Measurements from ENCODE around the gene MRPS14.

GRCh38 chr1:174964261-174964971 is 58.8 kb downstream of the MRPS14 start:
- TF ChIP-seq CTCF (conservative IDR thresholded peaks at IDR 0.05; ENCODE audit: low read length) (no peak), EZH2phosphoT487 (IDR thresholded peaks at IDR 0.05; ENCODE audit: borderline replicate concordance, low read depth, low read length) (no peak)

All from OCI-LY7 (cell line).